H9 (cell line): ENCODE results near the gene NKAPL. TPM values are rescaled to one million over a fixed set of nuclear protein-coding genes. Genes with fewer than 3 reads are reported as not detected.

Experiments used
- DNase-seq: peaks from one replicate; pipeline ENCODE4 v3.0.0-alpha.2; 2017
- H2AFZ ChIP-seq: one replicate; pipeline ENCODE4 v1.6.1; 2013; ENCODE audit warnings: mild to moderate bottlenecking, low read length, control low read depth, moderate library complexity
- H2AK5ac ChIP-seq: 2 replicates; pipeline ENCODE4 v1.6.1; 2013; ENCODE audit warnings: low read length, control low read depth, mixed read lengths; ENCODE audit not compliant: insufficient read length
- H2BK120ac ChIP-seq: one replicate; pipeline ENCODE4 v1.6.1; 2013; ENCODE audit warnings: low read depth, mild to moderate bottlenecking, low read length, control low read depth, inconsistent platforms; ENCODE audit not compliant: poor library complexity, severe bottlenecking
- H2BK12ac ChIP-seq: 2 replicates; pipeline ENCODE4 v1.6.1; 2013; ENCODE audit warnings: low read length, control low read depth, mixed read lengths, low read depth; ENCODE audit not compliant: insufficient read length
- H2BK15ac ChIP-seq: 2 replicates; pipeline ENCODE4 v1.6.1; 2013; ENCODE audit warnings: low read depth, low read length, control low read depth
- H2BK20ac ChIP-seq: one replicate; pipeline ENCODE4 v1.6.1; 2013; ENCODE audit warnings: low read depth, mild to moderate bottlenecking, low read length, control low read depth, inconsistent platforms; ENCODE audit not compliant: poor library complexity, severe bottlenecking
- H2BK5ac ChIP-seq: 2 replicates; pipeline ENCODE4 v1.6.1; 2013; ENCODE audit warnings: low read length, control low read depth, mixed read lengths; ENCODE audit not compliant: insufficient read length
- H3K14ac ChIP-seq: 2 replicates; pipeline ENCODE4 v1.6.1; 2013; ENCODE audit warnings: low read length, control low read depth; ENCODE audit not compliant: insufficient read depth
- H3K18ac ChIP-seq: 2 replicates; pipeline ENCODE4 v1.6.1; 2013; ENCODE audit warnings: low read depth, mild to moderate bottlenecking, mixed read lengths, low read length, control low read depth; ENCODE audit not compliant: insufficient read length
- H3K23ac ChIP-seq: 2 replicates; pipeline ENCODE4 v1.6.1; 2013; ENCODE audit warnings: low read length, control low read depth, mixed read lengths, low read depth; ENCODE audit not compliant: insufficient read length
- H3K23me2 ChIP-seq: 2 replicates; pipeline ENCODE4 v1.6.1; 2013; ENCODE audit warnings: low read depth, mild to moderate bottlenecking, mixed read lengths, low read length, control low read depth; ENCODE audit not compliant: insufficient read length, poor library complexity, severe bottlenecking
- H3K27ac ChIP-seq: 2 replicates; pipeline ENCODE4 v1.5.1; 2013; ENCODE audit warnings: low read length, control low read depth, mixed read lengths, low read depth; ENCODE audit not compliant: insufficient read length
- H3K27me3 ChIP-seq: 2 replicates; pipeline ENCODE4 v1.6.1; 2013; ENCODE audit warnings: low read length, control low read depth, inconsistent platforms; ENCODE audit not compliant: insufficient read depth
- H3K4ac ChIP-seq: 2 replicates; pipeline ENCODE4 v1.6.1; 2013; ENCODE audit warnings: low read depth, mild to moderate bottlenecking, control low read depth, inconsistent platforms, low read length, moderate library complexity
- H3K4me1 ChIP-seq: 2 replicates; pipeline ENCODE4 v1.6.1; 2013; ENCODE audit warnings: low read length, control low read depth, inconsistent platforms; ENCODE audit not compliant: insufficient read depth
- H3K4me2 ChIP-seq: 2 replicates; pipeline ENCODE4 v1.6.1; 2013; ENCODE audit warnings: low read length, control low read depth, mixed read lengths; ENCODE audit not compliant: insufficient read length, insufficient read depth
- H3K56ac ChIP-seq: 2 replicates; pipeline ENCODE4 v1.6.1; 2013; ENCODE audit warnings: low read depth, mild to moderate bottlenecking, mixed read lengths, low read length, control low read depth; ENCODE audit not compliant: insufficient read length
- H3K79me1 ChIP-seq: 2 replicates; pipeline ENCODE4 v1.6.1; 2013; ENCODE audit warnings: low read depth, mild to moderate bottlenecking, moderate library complexity, low read length, control low read depth, inconsistent platforms; ENCODE audit not compliant: insufficient read depth, poor library complexity, severe bottlenecking
- H3K79me2 ChIP-seq: 2 replicates; pipeline ENCODE4 v1.6.1; 2013; ENCODE audit warnings: low read length, control low read depth, inconsistent platforms; ENCODE audit not compliant: insufficient read depth
- H3K9ac ChIP-seq: 2 replicates; pipeline ENCODE4 v1.6.1; 2013; ENCODE audit warnings: low read length, control low read depth, mixed read lengths; ENCODE audit not compliant: insufficient read length; ENCODE audit errors: extremely low read depth
- H3K9me3 ChIP-seq: one replicate; pipeline ENCODE4 v1.6.1; 2013; ENCODE audit warnings: low read depth, low read length, inconsistent platforms; ENCODE audit not compliant: control insufficient read depth
- H3T11ph ChIP-seq: one replicate; pipeline ENCODE4 v1.6.1; 2013; ENCODE audit warnings: mild to moderate bottlenecking, low read length, control low read depth, inconsistent platforms
- H4K20me1 ChIP-seq: one replicate; pipeline ENCODE4 v1.6.1; 2013; ENCODE audit not compliant: control insufficient read depth, insufficient read length, insufficient read depth
- H4K5ac ChIP-seq: 2 replicates; pipeline ENCODE4 v1.6.1; 2013; ENCODE audit warnings: low read depth, mild to moderate bottlenecking, mixed read lengths, low read length, control low read depth; ENCODE audit not compliant: insufficient read length
- H4K8ac ChIP-seq: replicated peaks from 2 replicates; pipeline ENCODE4 v1.6.1; 2013; ENCODE audit warnings: low read length, control low read depth, mixed read lengths, low read depth; ENCODE audit not compliant: insufficient read length
- H4K91ac ChIP-seq: 2 replicates; pipeline ENCODE4 v1.6.1; 2013; ENCODE audit warnings: low read depth, mild to moderate bottlenecking, moderate library complexity, mixed read lengths, low read length, control low read depth; ENCODE audit not compliant: insufficient read length
- H3K27ac Mint-ChIP-seq, 3 experiments: 2 replicates in 2 of 3; 3 replicates in 1 of 3; pipeline ENCODE4 v1.8.0; 2020 to 2021; ENCODE audit warnings: mixed read lengths in 3 of 3, mild to moderate bottlenecking in 1 of 3, moderate library complexity in 1 of 3
- H3K27me3 Mint-ChIP-seq: 2 replicates; pipeline ENCODE4 v1.8.0; 2021; ENCODE audit warnings: low read depth, mild to moderate bottlenecking, moderate library complexity, mixed read lengths
- H3K36me3 Mint-ChIP-seq, 3 experiments: 2 replicates in 2 of 3; 3 replicates in 1 of 3; pipeline ENCODE4 v1.8.0; 2020 to 2021; ENCODE audit warnings: low read depth in 3 of 3, mixed read lengths in 3 of 3; ENCODE audit not compliant: insufficient read depth in 1 of 3
- H3K4me1 Mint-ChIP-seq, 2 experiments: 2 replicates each; pipeline ENCODE4 v1.8.0; 2020; ENCODE audit warnings: mixed read lengths in 2 of 2
- H3K4me3 Mint-ChIP-seq, 2 experiments: 2 replicates in 1 of 2; 3 replicates in 1 of 2; pipeline ENCODE4 v1.8.0; 2020 to 2021; ENCODE audit warnings: mild to moderate bottlenecking in 2 of 2, mixed read lengths in 2 of 2, moderate library complexity in 1 of 2
- H3K9me3 Mint-ChIP-seq, 2 experiments: 2 replicates in 1 of 2; 3 replicates in 1 of 2; pipeline ENCODE4 v1.8.0; 2020; ENCODE audit warnings: mild to moderate bottlenecking in 2 of 2, mixed read lengths in 2 of 2, moderate library complexity in 1 of 2
- CTCF ChIP-seq: fragments of 200-600 bp; sonication (generic); conservative IDR thresholded peaks from 3 replicates; pipeline ENCODE4 v1.8.0; 2021; ENCODE audit warnings: antibody characterized with exemption, mild to moderate bottlenecking
- total RNA-seq: library from RNA; stranded (reverse); gene quantifications from 2 replicates; pipeline ENCODE4 v1.2.1, GENCODE V29; 2021

The NKAPL gene
- total RNA-seq, 1 experiment from 2014 or later, result not detected

GRCh38 chr6:28291573-28291972 is 32.5 kb downstream of the NKAPL start:
- DNase-seq, result no peak
- H3K4me2 ChIP-seq, result no peak overlapping the region
- H3K23me2 ChIP-seq, result no peaks in the 10 kb centered on the region
- no peaks in the 10 kb centered on the region for H3K4me1 Mint-ChIP-seq
- no peak overlapping the region for H3K14ac ChIP-seq
- H4K91ac ChIP-seq, result no peak overlapping the region
- H3K27me3 ChIP-seq, result no peaks in the 10 kb centered on the region
- no peak overlapping the region for H3K27ac ChIP-seq
- H2BK120ac ChIP-seq, result no peak overlapping the region
- no peak for TF ChIP-seq CTCF
- H4K5ac ChIP-seq, result no peak overlapping the region
- H3K23ac ChIP-seq, result no peak overlapping the region
- no peak overlapping the region for H2BK20ac ChIP-seq
- H3K79me2 ChIP-seq, result no peaks in the 10 kb centered on the region
- H3K79me1 ChIP-seq, result no peaks in the 10 kb centered on the region
- H3K9me3 Mint-ChIP-seq, result peaks cover 0 to 3% of the 10 kb centered on the region in 2 experiments; a peak in 2 of 5 replicates
- no peak overlapping the region for H3K9ac ChIP-seq
- no peak overlapping the region for H3T11ph ChIP-seq
- H4K8ac ChIP-seq, result no peak overlapping the region
- no peak overlapping the region for H2AK5ac ChIP-seq
- no peak overlapping the region for H3K27ac Mint-ChIP-seq
- H3K4me3 Mint-ChIP-seq, result no peak overlapping the region
- no peak overlapping the region for H2BK5ac ChIP-seq
- peaks cover 13 to 44% (median 37%) of the 10 kb centered on the region in 3 experiments; a peak in 6 of 7 replicates for H3K36me3 Mint-ChIP-seq
- H3K56ac ChIP-seq, result no peak overlapping the region
- no peak overlapping the region for H3K18ac ChIP-seq
- no peak overlapping the region for H2BK12ac ChIP-seq
- no peak overlapping the region for H3K4ac ChIP-seq
- H3K9me3 ChIP-seq, result no peaks in the 10 kb centered on the region
- H4K20me1 ChIP-seq, result no peaks in the 10 kb centered on the region
- no peak overlapping the region for H2AFZ ChIP-seq
- no peak overlapping the region for H2BK15ac ChIP-seq
- no peaks in the 10 kb centered on the region for H3K27me3 Mint-ChIP-seq
- no peaks in the 10 kb centered on the region for H3K4me1 ChIP-seq
